Ishikawa (cell line): ENCODE measurements around the gene EGFL7.

Experiments used
- CEBPB ChIP-seq: IDR thresholded peaks from 2 replicates; pipeline ENCODE4 v1.6.1; 2012
- CREB1 ChIP-seq: IDR thresholded peaks from 2 replicates; pipeline ENCODE4 v1.6.1; 2012; ENCODE audit warnings: low read depth
- EGR1 ChIP-seq: IDR thresholded peaks from 2 replicates; pipeline ENCODE4 v1.6.1; 2012
- EP300 ChIP-seq: IDR thresholded peaks from 2 replicates; pipeline ENCODE4 v1.6.1; 2012; ENCODE audit warnings: borderline replicate concordance
- FOXM1 ChIP-seq: IDR thresholded peaks from 2 replicates; pipeline ENCODE4 v1.6.1; 2012; ENCODE audit warnings: low read depth, borderline replicate concordance
- MAX ChIP-seq: IDR thresholded peaks from 2 replicates; pipeline ENCODE4 v1.6.1; 2012
- NFIC ChIP-seq: IDR thresholded peaks from 2 replicates; pipeline ENCODE4 v1.6.1; 2012
- REST ChIP-seq: IDR thresholded peaks from 2 replicates; pipeline ENCODE4 v1.6.1; 2012; ENCODE audit warnings: low read depth, mild to moderate bottlenecking
- TAF1 ChIP-seq: IDR thresholded peaks from 2 replicates; pipeline ENCODE4 v1.6.1; 2012; ENCODE audit warnings: low read depth, mild to moderate bottlenecking
- TCF12 ChIP-seq: IDR thresholded peaks from 2 replicates; pipeline ENCODE4 v1.6.1; 2012; ENCODE audit warnings: low read depth
- TEAD4 ChIP-seq: IDR thresholded peaks from 2 replicates; pipeline ENCODE4 v1.6.1; 2012
- USF1 ChIP-seq: IDR thresholded peaks from 2 replicates; pipeline ENCODE4 v1.6.1; 2012
- YY1 ChIP-seq: IDR thresholded peaks from 2 replicates; pipeline ENCODE4 v1.6.1; 2012; ENCODE audit warnings: low read depth
- ZBTB7A ChIP-seq: IDR thresholded peaks from 2 replicates; pipeline ENCODE4 v1.6.1; 2012; ENCODE audit warnings: low read depth

Gene EGFL7

GRCh38 chr9:136700304-136700703, 37.6 kb downstream of the EGFL7 start:
- TF ChIP-seq REST, result no peak
- TF ChIP-seq FOXM1, result no peak
- no peak for TF ChIP-seq USF1
- no peak for TF ChIP-seq MAX
- no peak for TF ChIP-seq TEAD4
- no peak for TF ChIP-seq TCF12
- no peak for TF ChIP-seq CREB1
- TF ChIP-seq NFIC, result no peak
- TF ChIP-seq TAF1, result no peak

- TF ChIP-seq CREB1 (no peak), CEBPB (no peak), REST (no peak), MAX (no peak), ZBTB7A (no peak), FOXM1 (no peak), YY1 (no peak), USF1 (no peak), EGR1 (no peak)
Observed at GRCh38 chr9:136700959-136701667, 38.4 kb downstream of the EGFL7 start.

- TF ChIP-seq CREB1, result no peak
- TF ChIP-seq REST, result no peak
Observed at GRCh38 chr9:136701668-136702053, 38.9 kb downstream of the EGFL7 start.

- no peak for TF ChIP-seq TEAD4
- TF ChIP-seq EP300, result no peak
- no peak for TF ChIP-seq TCF12
- no peak for TF ChIP-seq YY1
- no peak for TF ChIP-seq MAX
- TF ChIP-seq CEBPB, result no peak
- TF ChIP-seq ZBTB7A, result no peak
Observed at GRCh38 chr9:136703276-136703860, 40.7 kb downstream of the EGFL7 start.

- no peak for TF ChIP-seq REST
- no peak for TF ChIP-seq YY1
Observed at GRCh38 chr9:136705564-136705963, 42.8 kb downstream of the EGFL7 start.
